ENCODE measurements around the gene GINS2. TPM values are rescaled to one million over a fixed set of nuclear protein-coding genes. Genes with fewer than 3 reads are reported as not detected.

Gene GINS2
- total RNA-seq, 1 experiment from 2014 or later, result 53.3 TPM

- peaks cover 72 to 77% of the 10 kb centered on the region in 2 experiments; a peak in 3 of 4 replicates for H3K36me3 ChIP-seq (ENCODE audit: control insufficient read depth in 1 of 2, insufficient read depth in 2 of 2, low read length in 2 of 2)
- no peaks in the 10 kb centered on the region for H3K9me3 ChIP-seq (ENCODE audit: control insufficient read depth in 1 of 2, insufficient read depth in 1 of 2, low read depth in 1 of 2, low read length in 2 of 2)
- H3K4me3 ChIP-seq (replicated peaks in 1 of 2; ENCODE audit: low read depth in 1 of 2, low read length in 2 of 2), result no peak overlapping the region
- no peaks in the 10 kb centered on the region for H3K9me2 ChIP-seq (ENCODE audit: insufficient read depth)
- H3K9ac ChIP-seq (ENCODE audit: low read length), result no peak overlapping the region
- H3K79me2 ChIP-seq (ENCODE audit: insufficient read depth, low read length), result no peaks in the 10 kb centered on the region
- BruUV-seq (replicated peaks), result no TSS peak
- RAD21 ChIA-PET (ENCODE audit: low non-redundant PET in 1 of 2, low total read pairs in 2 of 2, uncharacterized antibody in 2 of 2, unreplicated experiment in 2 of 2), result no interaction called here
- POLR2A ChIA-PET, result interaction anchor here (1.1 kb wide), 1 partner anchor 9 kb away, joined by 3 read pairs; no protein-coding TSS in a partner anchor
- TF ChIP-seq EGR1 (IDR thresholded peaks at IDR 0.05; ENCODE audit: low read depth), result no peak
- TF ChIP-seq POLR2A (IDR thresholded peaks at IDR 0.05; ENCODE audit: borderline replicate concordance, extremely low read depth, insufficient read depth, insufficient read length), result no peak
- no peak for TF ChIP-seq SRF (IDR thresholded peaks at IDR 0.05; ENCODE audit: low read depth)
- TF ChIP-seq EZH2 (IDR thresholded peaks at IDR 0.05), result no peak
- no peak for TF ChIP-seq SP1 (IDR thresholded peaks at IDR 0.05; ENCODE audit: low read depth)
- no peak for TF ChIP-seq CBX3 (IDR thresholded peaks at IDR 0.05; ENCODE audit: low read depth)
- TF ChIP-seq FOSL1 (IDR thresholded peaks at IDR 0.05; ENCODE audit: low read depth), result no peak
- TF ChIP-seq CTCF (IDR thresholded peaks at IDR 0.05 in 2 of 3, conservative IDR thresholded peaks at IDR 0.05 in 1 of 3; ENCODE audit: borderline replicate concordance in 1 of 3, insufficient read depth in 1 of 3, low read depth in 2 of 3, low read length in 2 of 3), result no peak
- TF ChIP-seq CEBPB (IDR thresholded peaks at IDR 0.05; ENCODE audit: low read depth), result no peak
- TF ChIP-seq ELF1 (IDR thresholded peaks at IDR 0.05; ENCODE audit: borderline replicate concordance, low read depth), result no peak
- H2AFZ ChIP-seq (ENCODE audit: low read depth, low read length, poor library complexity, severe bottlenecking), result no peak overlapping the region
- H3K4me2 ChIP-seq (ENCODE audit: low read length), result no peak overlapping the region
- no peak overlapping the region for H3K27ac ChIP-seq (ENCODE audit: low read depth, low read length)
- no peaks in the 10 kb centered on the region for H3K27me3 ChIP-seq (ENCODE audit: insufficient read depth, low read length)
- peaks cover 4% of the 10 kb centered on the region; the same call in 1 of the 2 replicates for H4K20me1 ChIP-seq (ENCODE audit: insufficient read depth)
- intact Hi-C loops (cut with micrococcal nuclease), result loop anchor here (2.0 kb wide), 1 partner anchor 44 kb away; no protein-coding TSS in a partner anchor
- no peak for ATAC-seq
- CTCF ChIA-PET, result interaction anchor here (1.0 to 1.7 kb wide), 5 partner anchors 11 to 86 kb away, joined by 3 to 10 read pairs (median 4); no protein-coding TSS in a partner anchor
- H3K4me1 ChIP-seq (ENCODE audit: control insufficient read depth in 1 of 2, insufficient read depth in 2 of 2, low read length in 2 of 2), result no peaks in the 10 kb centered on the region
- DNase-seq (ENCODE audit: low read depth, low spot score), result no peak
These were observed 14.4 kb downstream of the GINS2 start for GRCh38 chr16:85674418-85674755.
